B cell (primary cell): ENCODE data around the gene DMKN. TPM values are rescaled to one million over a fixed set of nuclear protein-coding genes. Genes with fewer than 3 reads are reported as not detected.

Experiments
- ATAC-seq: fragments of 200-7000 bp; cut with Tn5 transposase; one replicate; pipeline ENCODE4 v1.10.0; 2021; ENCODE audit warnings: low read depth, mild to moderate bottlenecking, moderate number of reproducible peaks, moderate library complexity
- CTCF ChIA-PET: fragments of 350-600 bp; sonication (Branson Sonifier 250); formaldehyde crosslinking; loops from one replicate; lab custom pipeline; 2021; ENCODE audit warnings: antibody characterized with exemption, inconsistent platforms; lab: Charles Lee
- POLR2A ChIA-PET: fragments of 350-600 bp; sonication (Branson Sonifier 250); formaldehyde crosslinking; loops from one replicate; lab custom pipeline; 2021; ENCODE audit warnings: antibody characterized with exemption; lab: Charles Lee
- DNase-seq: peaks from one replicate; pipeline ENCODE4 v3.0.0; 2013
- H2AFZ ChIP-seq: 2 replicates; pipeline ENCODE4 v1.6.1; 2012; ENCODE audit warnings: mild to moderate bottlenecking, low read depth, low read length; ENCODE audit not compliant: insufficient read depth, poor library complexity, severe bottlenecking
- H3K27ac ChIP-seq, 2 donors: 1 replicate in 1 of 2; 2 replicates in 1 of 2; pipeline ENCODE4 v1.5.1; 2012 to 2013; ENCODE audit warnings: low read length in 2 of 2, mild to moderate bottlenecking in 2 of 2, moderate library complexity in 1 of 2
- H3K27me3 ChIP-seq, 4 experiments: fragments of 200-600 bp in 1 of 4; sonication (generic) in 1 of 4; replicated peaks in 1 of 4; 1 replicate in 2 of 4; 2 replicates in 2 of 4; pipeline versions ENCODE4 v1.6.1 to v1.7.0; 2013 to 2016; ENCODE audit warnings: low read length in 3 of 4, mild to moderate bottlenecking in 2 of 4, mixed read lengths in 1 of 4, moderate library complexity in 1 of 4; ENCODE audit not compliant: insufficient read depth in 4 of 4, control insufficient read depth in 3 of 4; ENCODE audit errors: control extremely low read depth in 1 of 4
- H3K36me3 ChIP-seq, 2 experiments: replicated peaks in 1 of 2; 1 replicate in 1 of 2; 2 replicates in 1 of 2; pipeline versions ENCODE4 v1.6.1 to v1.7.1; 2013; ENCODE audit warnings: low read length in 1 of 2; ENCODE audit not compliant: insufficient read depth in 2 of 2, control insufficient read depth in 1 of 2; ENCODE audit errors: control extremely low read depth in 1 of 2, extremely low read depth in 1 of 2
- H3K4me1 ChIP-seq, 2 donors: fragments of 200-600 bp in 1 of 2; sonication (generic) in 1 of 2; 1 replicate in 1 of 2; 2 replicates in 1 of 2; pipeline versions ENCODE4 v1.5.1 to v1.6.1; 2013 to 2017; ENCODE audit warnings: low read length in 2 of 2; ENCODE audit not compliant: control insufficient read depth in 2 of 2, insufficient read depth in 2 of 2
- H3K4me2 ChIP-seq: replicated peaks from 2 replicates; pipeline ENCODE3; 2012; ENCODE audit warnings: mild to moderate bottlenecking, low read depth, low read length; ENCODE audit not compliant: poor library complexity, severe bottlenecking
- H3K4me3 ChIP-seq, 5 experiments: fragments of 200-600 bp in 1 of 5; sonication (generic) in 1 of 5; 1 replicate in 3 of 5; 2 replicates in 2 of 5; pipeline versions ENCODE4 v1.5.1 to v1.7.0; 2011 to 2016; ENCODE audit warnings: low read length in 4 of 5, mild to moderate bottlenecking in 4 of 5, low read depth in 2 of 5, control low read depth in 1 of 5, moderate library complexity in 1 of 5; ENCODE audit not compliant: insufficient read depth in 1 of 5; ENCODE audit errors: control extremely low read depth in 1 of 5, extremely low read depth in 1 of 5
- H3K79me2 ChIP-seq: fragments of 200-600 bp; sonication (generic); one replicate; pipeline ENCODE4 v1.6.0; 2016; ENCODE audit warnings: low read length; ENCODE audit not compliant: control insufficient read depth, insufficient read depth
- H3K9ac ChIP-seq: fragments of 200-600 bp; sonication (generic); 2 replicates; pipeline ENCODE4 v1.6.1; 2017; ENCODE audit warnings: mild to moderate bottlenecking, low read length, moderate library complexity
- H3K9me3 ChIP-seq, 3 donors: one replicate each; pipeline versions ENCODE4 v1.6.1 to v1.7.1; 2013; ENCODE audit warnings: low read length in 2 of 3; ENCODE audit not compliant: control insufficient read depth in 2 of 3, insufficient read depth in 1 of 3; ENCODE audit errors: control extremely low read depth in 1 of 3
- H4K20me1 ChIP-seq: 2 replicates; pipeline ENCODE4 v1.6.0; 2012; ENCODE audit warnings: mild to moderate bottlenecking, low read length; ENCODE audit not compliant: insufficient read depth, control insufficient read depth, poor library complexity, severe bottlenecking
- H3K27ac Mint-ChIP-seq: one replicate; pipeline ENCODE4 v1.8.0; 2021; ENCODE audit warnings: mixed read lengths
- H3K27me3 Mint-ChIP-seq: one replicate; pipeline ENCODE4 v1.8.0; 2021; ENCODE audit warnings: mixed read lengths
- H3K4me1 Mint-ChIP-seq: one replicate; pipeline ENCODE4 v1.8.0; 2021; ENCODE audit warnings: mixed read lengths
- H3K4me3 Mint-ChIP-seq: one replicate; pipeline ENCODE4 v1.8.0; 2021; ENCODE audit warnings: mixed read lengths
- H3K9me3 Mint-ChIP-seq: one replicate; pipeline ENCODE4 v1.8.0; 2022; ENCODE audit warnings: mixed read lengths; ENCODE audit not compliant: insufficient read depth
- CTCF ChIP-seq: fragments of 200-600 bp; IDR thresholded peaks from one replicate; pipeline ENCODE4 v1.8.0; 2022; ENCODE audit warnings: antibody characterized with exemption, mild to moderate bottlenecking
- EZH2 ChIP-seq: IDR thresholded peaks from 2 replicates; pipeline ENCODE4 v1.6.1; 2012; ENCODE audit warnings: borderline replicate concordance, low read depth, mild to moderate bottlenecking, moderate library complexity, low read length; ENCODE audit not compliant: insufficient read depth, poor library complexity, severe bottlenecking
- WGBS: methylation state at CpG from one replicate; pipeline ENCODE4 v1.1.5; 2013; ENCODE audit warnings: missing lambda C conversion rate; ENCODE audit not compliant: insufficient coverage; 5-methylcytosine and 5-hydroxymethylcytosine counted together
- intact Hi-C: fragments of 100-400 bp; cut with micrococcal nuclease; formaldehyde crosslinking; loops from one replicate; pipeline ENCODE4 v1.10.0; 2022
- polyA plus RNA-seq: library from polyadenylated mRNA; depleted of rRNA; stranded (reverse); fragments of >200 nt; gene quantifications from 2 replicates; pipeline ENCODE4 v1.2.3, GENCODE V29; 2012
- total RNA-seq, 2 donors: library from RNA; stranded (reverse); fragments of 120-200 nt in 1 of 2; gene quantifications; 1 replicate in 1 of 2; 2 replicates in 1 of 2; pipeline versions ENCODE4 v1.2.3 to v1.2.4, GENCODE V29; 2013 to 2022

DMKN gene
- total and polyA plus RNA-seq, 2 donors (not counting 1 experiment from before 2014, with no cell fraction given) = 0.58 to 4.5 TPM

GRCh38 chr19:35545001-35545854, 31.8 kb upstream of the DMKN start, which contains the start of gene TMEM147:
Gene TMEM147, plus strand, starts transcription at chr19:35545626. Its CDS starts 114 bp downstream, at chr19:35545740.
- DNase-seq (peak; percentile 87), ATAC-seq (peak; percentile 92)
- Mint-ChIP-seq H3K9me3 (no peaks in the 10 kb centered on the region), H3K27ac (peak within 1 kb of the TSS; percentile 89), H3K4me3 (peak within 1 kb of the TSS; percentile 91), H3K27me3 (no peaks in the 10 kb centered on the region), H3K4me1 (peaks cover 38% of the 10 kb centered on the region)
- H3K4me3 ChIP-seq = peak within 1 kb of the TSS; percentile 45 to 97 (median 86)
- peak within 1 kb of the TSS; percentile 96 for H2AFZ ChIP-seq
- no peaks in the 10 kb centered on the region for H4K20me1 ChIP-seq
- H3K9ac ChIP-seq = peak within 1 kb of the TSS; percentile 87
- CTCF ChIA-PET = interaction anchor here (1.5 kb wide), 1 partner anchor 35 kb away, joined by 5 read pairs; no protein-coding TSS in a partner anchor
- peaks cover 0 to 11% of the 10 kb centered on the region in 2 experiments for H3K36me3 ChIP-seq
- intact Hi-C loops = loop anchor here (1.0 to 5.0 kb wide), 6 partner anchors 67 to 172 kb away; partner anchors contain the start of genes COX6B1, HAUS5 and ZBTB32
- H3K27ac ChIP-seq = peak within 1 kb of the TSS; percentile 87 to 92
- peaks cover 28% of the 10 kb centered on the region for H3K79me2 ChIP-seq
- TF ChIP-seq EZH2 (no peak), CTCF (no peak)
- no peaks in the 10 kb centered on the region for H3K9me3 ChIP-seq
- H3K27me3 ChIP-seq = no peaks in the 10 kb centered on the region
- POLR2A ChIA-PET = interaction anchor here (0.6 kb wide), 1 partner anchor 57 kb away, joined by 4 read pairs; no protein-coding TSS in a partner anchor
- peak within 1 kb of the TSS; percentile 98 for H3K4me2 ChIP-seq
- under 1% methylated on average over 85 of the region's 85 CpGs for WGBS
- peaks cover 16 to 34% of the 10 kb centered on the region in 2 donors for H3K4me1 ChIP-seq
